DOHH2 (cell line): ENCODE measurements around the gene FBXO42.

Source experiments
- EZH2phosphoT487 ChIP-seq: fragments of 200-600 bp; sonication (generic); IDR thresholded peaks from 2 replicates; pipeline ENCODE4 v1.6.1; 2017; ENCODE audit warnings: borderline replicate concordance, mild to moderate bottlenecking, antibody characterized with exemption, low read length, moderate library complexity, mixed read lengths
- TF ChIP-seq, protein P1 (sequence below): fragments of 200-600 bp; sonication (generic); IDR thresholded peaks from one replicate; pipeline ENCODE4 v1.5.1; 2014; ENCODE audit warnings: antibody characterized with exemption, mild to moderate bottlenecking, low read depth, low read length; ENCODE audit not compliant: poor library complexity, severe bottlenecking

DNA sequence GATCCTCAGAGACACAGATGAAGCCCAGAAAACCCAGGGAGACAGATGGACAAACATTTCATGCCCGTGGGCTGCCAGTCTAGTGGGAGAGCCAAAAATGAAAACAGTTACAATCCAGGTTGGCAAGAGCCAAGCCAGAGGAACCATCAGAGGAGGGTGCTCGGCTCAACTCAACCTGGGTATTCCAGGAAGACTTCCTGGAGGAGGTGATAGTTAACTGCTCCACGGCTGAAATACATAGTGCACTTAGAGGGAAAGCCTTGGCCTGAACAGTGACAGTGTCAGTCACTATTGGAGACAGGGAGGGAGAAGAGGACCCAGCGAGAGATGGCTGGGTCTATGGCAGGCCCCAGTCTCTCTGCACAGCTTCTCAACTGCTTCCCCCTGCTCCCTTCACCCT is 141.7 kb downstream of the FBXO42 start:
- TF ChIP-seq, protein P1, sequence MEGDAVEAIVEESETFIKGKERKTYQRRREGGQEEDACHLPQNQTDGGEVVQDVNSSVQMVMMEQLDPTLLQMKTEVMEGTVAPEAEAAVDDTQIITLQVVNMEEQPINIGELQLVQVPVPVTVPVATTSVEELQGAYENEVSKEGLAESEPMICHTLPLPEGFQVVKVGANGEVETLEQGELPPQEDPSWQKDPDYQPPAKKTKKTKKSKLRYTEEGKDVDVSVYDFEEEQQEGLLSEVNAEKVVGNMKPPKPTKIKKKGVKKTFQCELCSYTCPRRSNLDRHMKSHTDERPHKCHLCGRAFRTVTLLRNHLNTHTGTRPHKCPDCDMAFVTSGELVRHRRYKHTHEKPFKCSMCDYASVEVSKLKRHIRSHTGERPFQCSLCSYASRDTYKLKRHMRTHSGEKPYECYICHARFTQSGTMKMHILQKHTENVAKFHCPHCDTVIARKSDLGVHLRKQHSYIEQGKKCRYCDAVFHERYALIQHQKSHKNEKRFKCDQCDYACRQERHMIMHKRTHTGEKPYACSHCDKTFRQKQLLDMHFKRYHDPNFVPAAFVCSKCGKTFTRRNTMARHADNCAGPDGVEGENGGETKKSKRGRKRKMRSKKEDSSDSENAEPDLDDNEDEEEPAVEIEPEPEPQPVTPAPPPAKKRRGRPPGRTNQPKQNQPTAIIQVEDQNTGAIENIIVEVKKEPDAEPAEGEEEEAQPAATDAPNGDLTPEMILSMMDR: no peak
- TF ChIP-seq EZH2phosphoT487: no peak
